ENCODE measurements around the gene SALL1.

DNA sequence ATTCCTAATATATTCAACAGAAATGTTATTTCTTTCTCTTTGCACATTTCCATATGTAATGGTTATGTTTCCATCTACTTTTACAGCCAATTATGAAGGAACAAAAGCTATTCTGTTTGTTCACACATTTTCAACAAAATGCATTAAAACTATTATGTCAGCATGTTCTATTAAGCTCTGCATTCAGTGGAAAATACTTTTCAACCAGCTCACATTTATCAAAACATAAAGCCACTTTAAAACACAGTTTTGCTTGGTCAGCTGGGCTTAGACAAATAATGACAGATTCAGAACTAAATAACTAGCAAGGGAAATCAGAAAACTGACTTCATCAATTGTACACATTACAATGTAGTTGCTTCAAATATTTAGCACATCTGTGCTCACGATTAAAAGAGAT is 6.9 kb downstream of the SALL1 start:
- TF ChIP-seq, protein P1, sequence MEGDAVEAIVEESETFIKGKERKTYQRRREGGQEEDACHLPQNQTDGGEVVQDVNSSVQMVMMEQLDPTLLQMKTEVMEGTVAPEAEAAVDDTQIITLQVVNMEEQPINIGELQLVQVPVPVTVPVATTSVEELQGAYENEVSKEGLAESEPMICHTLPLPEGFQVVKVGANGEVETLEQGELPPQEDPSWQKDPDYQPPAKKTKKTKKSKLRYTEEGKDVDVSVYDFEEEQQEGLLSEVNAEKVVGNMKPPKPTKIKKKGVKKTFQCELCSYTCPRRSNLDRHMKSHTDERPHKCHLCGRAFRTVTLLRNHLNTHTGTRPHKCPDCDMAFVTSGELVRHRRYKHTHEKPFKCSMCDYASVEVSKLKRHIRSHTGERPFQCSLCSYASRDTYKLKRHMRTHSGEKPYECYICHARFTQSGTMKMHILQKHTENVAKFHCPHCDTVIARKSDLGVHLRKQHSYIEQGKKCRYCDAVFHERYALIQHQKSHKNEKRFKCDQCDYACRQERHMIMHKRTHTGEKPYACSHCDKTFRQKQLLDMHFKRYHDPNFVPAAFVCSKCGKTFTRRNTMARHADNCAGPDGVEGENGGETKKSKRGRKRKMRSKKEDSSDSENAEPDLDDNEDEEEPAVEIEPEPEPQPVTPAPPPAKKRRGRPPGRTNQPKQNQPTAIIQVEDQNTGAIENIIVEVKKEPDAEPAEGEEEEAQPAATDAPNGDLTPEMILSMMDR (IDR thresholded peaks at IDR 0.05; ENCODE audit: low read depth, low read length) = no peak
- TF ChIP-seq POLR2A (IDR thresholded peaks at IDR 0.05; ENCODE audit: extremely low read depth, insufficient read length) = no peak
